Measurements from ENCODE around the gene ASIP.

Gene ASIP

GRCh38 chr20:34311118-34312023, 70.1 kb downstream of the ASIP start:
- DNase-seq (ENCODE audit: low read depth), result no peak

- no peak for DNase-seq (ENCODE audit: low read depth)
These were observed 70.8 kb downstream of the ASIP start for GRCh38 chr20:34312024-34312460.

GRCh38 chr20:34312544-34313217, 71.5 kb downstream of the ASIP start:
- DNase-seq (ENCODE audit: low read depth), result peak; percentile 82

GRCh38 chr20:34315236-34315635, 74.0 kb downstream of the ASIP start:
- no peak for DNase-seq (ENCODE audit: low read depth)

DNA sequence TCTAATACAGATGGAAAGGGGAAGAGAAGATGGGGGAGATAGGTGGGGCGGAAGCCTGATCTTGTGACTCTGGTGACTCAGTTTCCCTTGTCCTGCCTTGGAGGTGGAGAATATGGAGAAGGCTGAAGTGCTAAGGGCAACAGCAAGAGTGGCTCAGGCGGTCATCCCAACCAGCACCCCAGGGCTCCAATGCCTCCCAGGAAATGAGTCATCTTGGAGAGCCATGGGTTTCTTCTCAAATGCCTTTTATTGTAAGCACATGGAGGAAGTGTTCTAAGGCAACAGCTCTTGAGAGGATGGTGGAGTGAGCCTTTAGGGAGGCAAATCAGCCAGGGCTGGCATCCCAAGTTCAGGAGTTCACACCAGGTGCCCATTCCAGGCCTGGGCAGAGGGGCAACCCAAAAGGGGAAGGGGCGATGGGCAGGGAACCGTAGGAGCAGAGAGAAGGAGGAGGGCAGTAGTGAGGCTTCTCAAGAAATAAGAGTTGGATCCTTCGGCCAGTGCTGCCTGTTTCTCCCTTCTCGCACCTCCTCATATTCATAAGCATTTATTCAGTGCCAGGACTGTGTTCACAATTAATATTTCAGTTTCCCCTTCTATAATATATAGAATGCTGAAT, 75.1 kb downstream of the ASIP start:
- DNase-seq (ENCODE audit: low read depth), result no peak

Data from activated gamma-delta T cell treated with anti-CD3 and anti-CD28 coated beads, Interleukin-2, amount 50 U/mL, for 16 hours (primary cell).